Psoas muscle (tissue), 8 donors: ENCODE data around the gene CLK4. TPM values are rescaled to one million over a fixed set of nuclear protein-coding genes. Genes with fewer than 3 reads are reported as not detected.

ENCODE experiments used
- ATAC-seq, 4 donors: fragments of 200-7000 bp; cut with Tn5 transposase; one replicate each; pipeline ENCODE4 v1.9.1; 2020; ENCODE audit warnings: moderate library complexity in 3 of 4, mild to moderate bottlenecking in 2 of 4
- DNase-seq, 2 donors: peaks; one replicate each; pipeline ENCODE4 v3.0.0-alpha.2; 2020
- H3K27ac ChIP-seq: fragments of 200-600 bp; one replicate; pipeline ENCODE4 v1.8.0; 2022
- H3K27me3 ChIP-seq, 3 donors: fragments of 200-600 bp in 1 of 3; one replicate each; pipeline versions ENCODE4 v1.6.1 to v1.8.0; 2013 to 2022; ENCODE audit warnings: low read length in 2 of 3, mild to moderate bottlenecking in 2 of 3, moderate library complexity in 1 of 3; ENCODE audit not compliant: insufficient read depth in 3 of 3
- H3K36me3 ChIP-seq, 2 donors: fragments of 200-600 bp in 1 of 2; one replicate each; pipeline versions ENCODE4 v1.6.1 to v1.8.0; 2013 to 2022; ENCODE audit warnings: low read depth in 1 of 2, mild to moderate bottlenecking in 1 of 2, moderate library complexity in 1 of 2; ENCODE audit not compliant: insufficient read depth in 1 of 2
- H3K4me1 ChIP-seq: fragments of 200-600 bp; one replicate; pipeline ENCODE4 v1.8.0; 2022
- H3K4me3 ChIP-seq: fragments of 200-600 bp; one replicate; pipeline ENCODE4 v1.8.0; 2022; ENCODE audit warnings: mild to moderate bottlenecking
- H3K9me3 ChIP-seq: fragments of 200-600 bp; one replicate; pipeline ENCODE4 v1.8.0; 2022
- WGBS, 3 donors: extraction: QIAGEN DNeasy Blood & Tissue Kit; methylation state at CpG; one replicate each; pipeline versions ENCODE4 v1.1.6 to v1.1.7; 2013; 5-methylcytosine and 5-hydroxymethylcytosine counted together
- intact Hi-C, 2 donors: fragments of 100-400 bp; cut with DNase I; formaldehyde crosslinking; loops; one replicate each; pipeline versions ENCODE4 v1.11.0 to v1.14.2; 2022
- polyA plus RNA-seq, 3 donors: library from polyadenylated mRNA; stranded (reverse); fragments of 200-250 nt; gene quantifications; one replicate each; pipeline ENCODE4 v1.2.3, GENCODE V29; 2013
- total RNA-seq, 4 donors: library from RNA; stranded (reverse); fragmentation: NEBNext Ultra II Directional in 2 of 4; extraction: Animal tissue kit (Norgen Biotek cat#: 25700) in 2 of 4; gene quantifications; one replicate each; pipeline versions ENCODE4 v1.2.1 to v1.2.4, GENCODE V29; 2021 to 2023
- TF ChIP-seq, protein P1 (sequence below): fragments of 200-600 bp; IDR thresholded peaks from one replicate; pipeline ENCODE4 v1.8.0; 2022; ENCODE audit warnings: antibody characterized with exemption
- donor health status: healthy with polysubstance abuse.
- donor health status: DM: no; HTN: no; CAD: no; lungs with moderate emphysema.
- donor health status: Bipolar disorder and iron deficiency.
- donor health status: healthy.
- donor health status: DM: yes; HTN: yes; CAD: no.
- donor health status: DM: no; HTN: no; CAD: no.
- donor health status: DM: no; HTN: no; CAD: no.
- donor health status: DM: yes; HTN: yes; CAD: no.

CLK4 gene
- total and polyA plus RNA-seq, 7 donors: 4.9 to 31.5 (median 15.1) TPM

- TF ChIP-seq, protein P1, sequence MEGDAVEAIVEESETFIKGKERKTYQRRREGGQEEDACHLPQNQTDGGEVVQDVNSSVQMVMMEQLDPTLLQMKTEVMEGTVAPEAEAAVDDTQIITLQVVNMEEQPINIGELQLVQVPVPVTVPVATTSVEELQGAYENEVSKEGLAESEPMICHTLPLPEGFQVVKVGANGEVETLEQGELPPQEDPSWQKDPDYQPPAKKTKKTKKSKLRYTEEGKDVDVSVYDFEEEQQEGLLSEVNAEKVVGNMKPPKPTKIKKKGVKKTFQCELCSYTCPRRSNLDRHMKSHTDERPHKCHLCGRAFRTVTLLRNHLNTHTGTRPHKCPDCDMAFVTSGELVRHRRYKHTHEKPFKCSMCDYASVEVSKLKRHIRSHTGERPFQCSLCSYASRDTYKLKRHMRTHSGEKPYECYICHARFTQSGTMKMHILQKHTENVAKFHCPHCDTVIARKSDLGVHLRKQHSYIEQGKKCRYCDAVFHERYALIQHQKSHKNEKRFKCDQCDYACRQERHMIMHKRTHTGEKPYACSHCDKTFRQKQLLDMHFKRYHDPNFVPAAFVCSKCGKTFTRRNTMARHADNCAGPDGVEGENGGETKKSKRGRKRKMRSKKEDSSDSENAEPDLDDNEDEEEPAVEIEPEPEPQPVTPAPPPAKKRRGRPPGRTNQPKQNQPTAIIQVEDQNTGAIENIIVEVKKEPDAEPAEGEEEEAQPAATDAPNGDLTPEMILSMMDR: no peak
- ATAC-seq (no peak), DNase-seq (no peak)
- Histone ChIP-seq H3K27ac (no peak overlapping the region), H3K36me3 (no peaks in the 10 kb centered on the region), H3K4me3 (no peak overlapping the region), H3K4me1 (no peaks in the 10 kb centered on the region), H3K27me3 (peaks cover 0 to 1% (median 0%) of the 10 kb centered on the region in 3 donors), H3K9me3 (no peaks in the 10 kb centered on the region)
- WGBS, 3 donors: 29 to 36% (median 32%) methylated on average over 4 of the region's 4 CpGs
- intact Hi-C loops: loop anchor here in 1 of 2 donors (5.0 kb wide), 1 partner anchor 390 kb away; the partner anchor contains the start of gene ZNF879
Measured at GRCh38 chr5:178632285-178632684, 5.4 kb upstream of the CLK4 start.

DNA sequence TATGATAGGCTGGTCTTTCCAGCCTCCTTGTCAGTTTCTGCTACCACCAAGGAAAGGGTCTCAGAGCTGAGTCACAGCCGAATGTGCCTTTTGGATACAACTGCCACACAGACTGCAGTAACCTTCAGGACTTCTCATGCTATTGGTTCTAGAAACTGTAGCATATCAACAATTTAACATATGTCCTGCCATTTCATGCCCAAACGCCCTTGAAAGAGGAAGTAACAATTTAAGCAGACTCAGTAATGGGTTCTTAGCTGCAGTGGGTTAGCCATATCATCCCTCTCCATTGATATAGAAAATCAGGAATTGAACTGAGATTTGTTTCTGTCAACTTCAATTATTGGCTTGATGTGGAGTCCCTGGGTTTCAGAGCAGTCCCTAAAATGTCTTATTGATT lies 4.1 kb upstream of the CLK4 start:
- Histone ChIP-seq H3K36me3 (no peaks in the 10 kb centered on the region), H3K4me1 (no peaks in the 10 kb centered on the region), H3K27ac (no peak overlapping the region), H3K9me3 (no peaks in the 10 kb centered on the region), H3K27me3 (peaks cover 0 to 1% (median 0%) of the 10 kb centered on the region in 3 donors), H3K4me3 (no peak overlapping the region)
- intact Hi-C loops: loop anchor here in 1 of 2 donors (5.0 kb wide), 1 partner anchor 391 kb away; the partner anchor contains the start of gene ZNF879
- ATAC-seq: no peak
- WGBS, 3 donors: 24 to 32% (median 25%) methylated on average over 2 of the region's 2 CpGs
- DNase-seq: no peak
- TF ChIP-seq, protein P1: no peak

GRCh38 chr5:178630475-178630930 lies 3.7 kb upstream of the CLK4 start:
- DNase-seq (no peak), ATAC-seq (no peak)
- no peaks in the 10 kb centered on the region for H3K9me3 ChIP-seq
- no peaks in the 10 kb centered on the region for H3K4me1 ChIP-seq
- no peaks in the 10 kb centered on the region for H3K36me3 ChIP-seq
- no peak overlapping the region for H3K4me3 ChIP-seq
- H3K27ac ChIP-seq: no peak overlapping the region
- H3K27me3 ChIP-seq: peaks cover 0 to 1% (median 0%) of the 10 kb centered on the region in 3 donors
- intact Hi-C loops: loop anchor here in 1 of 2 donors (5.0 kb wide), 1 partner anchor 392 kb away; the partner anchor contains the start of gene ZNF879
- TF ChIP-seq, protein P1: no peak
- WGBS, 3 donors: 29 to 37% (median 34%) methylated on average over 4 of the region's 4 CpGs

GRCh38 chr5:178627259-178627598 lies 379 bp upstream of the CLK4 start:
- H3K4me3 ChIP-seq: peak overlapping the region; percentile 85
- DNase-seq: no peak
- TF ChIP-seq, protein P1: no peak
- peaks cover 0 to 10% of the 10 kb centered on the region in 2 donors for H3K36me3 ChIP-seq
- no peaks in the 10 kb centered on the region for H3K9me3 ChIP-seq
- 2 to 9% (median 6%) methylated on average over 9 to 20 of the region's 20 CpGs for WGBS, 3 donors
- intact Hi-C loops: loop anchor here in 1 of 2 donors (2.0 kb wide), 1 partner anchor 104 kb away; the partner anchor contains the start of gene ZNF354A
- ATAC-seq: no peak
- no peaks in the 10 kb centered on the region for H3K27me3 ChIP-seq
- H3K27ac ChIP-seq: peak overlapping the region; percentile 97
- H3K4me1 ChIP-seq: peaks cover 26% of the 10 kb centered on the region
